GM18951 (cell line): ENCODE results near the gene TEX2.

Experiments
- POLR2A ChIP-seq: IDR thresholded peaks from 4 replicates; pipeline ENCODE4 v1.6.1; 2011; ENCODE audit warnings: mild to moderate bottlenecking; ENCODE audit not compliant: insufficient read length, insufficient read depth; ENCODE audit errors: extremely low read depth
- in situ Hi-C: fragments of 300-500 bp; cut with MboI; formaldehyde crosslinking; loops from one replicate; pipeline ENCODE4 v1.12.0; 2022; ENCODE audit warnings: low sequenced_read_pairs, mixed read lengths, inconsistent platforms; ENCODE audit not compliant: unreplicated experiment

TEX2 gene

GRCh38 chr17:64129765-64130558, 133.1 kb downstream of the TEX2 start, which contains the start of gene ERN1:
TSS of gene ERN1 (minus strand) at chr17:64130144. CDS start at chr17:64130029, 115 bp downstream.
- in situ Hi-C loops: loop anchor here (10.0 kb wide), 2 partner anchors 65 to 215 kb away; partner anchors contain the start of genes CSHL1 and GH1
- TF ChIP-seq POLR2A: peak; percentile 100

GRCh38 chr17:64129515-64129764, 133.6 kb downstream of the TEX2 start:
- TF ChIP-seq POLR2A: no peak
- in situ Hi-C loops: loop anchor here (10.0 kb wide), 2 partner anchors 65 to 215 kb away; partner anchors contain the start of genes CSHL1 and GH1

GRCh38 chr17:64128787-64129514, 134.1 kb downstream of the TEX2 start:
- TF ChIP-seq POLR2A: no peak
- in situ Hi-C loops: loop anchor here (10.0 kb wide), 2 partner anchors 64 to 214 kb away; partner anchors contain the start of genes CSHL1 and GH1

- no peak for TF ChIP-seq POLR2A
- in situ Hi-C loops: loop anchor here (10.0 kb wide), 2 partner anchors 62 to 212 kb away; partner anchors contain the start of genes CSHL1 and GH1
Observed at GRCh38 chr17:64126918-64127317, 136.1 kb downstream of the TEX2 start.

- in situ Hi-C loops: loop anchor here (10.0 kb wide), 2 partner anchors 61 to 211 kb away; partner anchors contain the start of genes CSHL1 and GH1
- no peak for TF ChIP-seq POLR2A
Observed at GRCh38 chr17:64125937-64126336, 137.1 kb downstream of the TEX2 start.

GRCh38 chr17:64124609-64125008, 138.5 kb downstream of the TEX2 start:
- no peak for TF ChIP-seq POLR2A
- in situ Hi-C loops: loop anchor here (10.0 kb wide), 2 partner anchors 60 to 210 kb away; partner anchors contain the start of genes CSHL1 and GH1

- no peak for TF ChIP-seq POLR2A
- in situ Hi-C loops: loop anchor here (10.0 kb wide), 2 partner anchors 58 to 208 kb away; partner anchors contain the start of genes CSHL1 and GH1
Observed at GRCh38 chr17:64123114-64123513, 139.9 kb downstream of the TEX2 start.

- in situ Hi-C loops: loop anchor here (10.0 kb wide), 2 partner anchors 56 to 206 kb away; partner anchors contain the start of genes CSHL1 and GH1
Observed at GRCh38 chr17:64120972-64121786, 141.9 kb downstream of the TEX2 start.

- in situ Hi-C loops: loop anchor here (10.0 kb wide), 2 partner anchors 55 to 205 kb away; partner anchors contain the start of genes CSHL1 and GH1
- no peak for TF ChIP-seq POLR2A
Observed at GRCh38 chr17:64120159-64120810, 142.8 kb downstream of the TEX2 start.

GRCh38 chr17:64117981-64118979, 144.8 kb downstream of the TEX2 start:
- no peak for TF ChIP-seq POLR2A
- in situ Hi-C loops: no loop called here

GRCh38 chr17:64115822-64116534, 147.1 kb downstream of the TEX2 start:
- TF ChIP-seq POLR2A: no peak
- in situ Hi-C loops: no loop called here
